Caco-2 (cell line): ENCODE results near the gene ZNF43. TPM values are rescaled to one million over a fixed set of nuclear protein-coding genes. Genes with fewer than 3 reads are reported as not detected.
"Not testable (repeated sequence)": the region's sequence is repeated elsewhere in the genome, so short reads cannot be mapped to it uniquely, and the experiment has no call there.

ENCODE experiments used
- BruUV-seq: library from RNA; stranded (reverse); fragments of 400-500 nt; replicated peaks from 2 replicates; lab custom pipeline; 2021; lab: Mats Ljungman, UMichigan
- CTCF ChIA-PET: fragments of 300-600 bp; sonication (Branson Sonifier 250); formaldehyde crosslinking; loops from one replicate; lab custom pipeline; 2022; ENCODE audit warnings: antibody characterized with exemption; lab: Charles Lee
- POLR2A ChIA-PET: fragments of 300-600 bp; sonication (Branson Sonifier 250); formaldehyde crosslinking; loops from one replicate; lab custom pipeline; 2022; ENCODE audit warnings: antibody characterized with exemption; lab: Charles Lee
- DNase-seq, 2 experiments: peaks; one replicate each; pipeline versions ENCODE4 v3.0.0 to v3.0.0-alpha.2; 2020 to 2022
- H3K27me3 ChIP-seq: replicated peaks from 2 replicates; pipeline ENCODE4 v1.6.0; 2011; ENCODE audit warnings: low read length; ENCODE audit not compliant: control insufficient read depth, insufficient read depth
- H3K36me3 ChIP-seq: 2 replicates; pipeline ENCODE4 v1.5.1; 2011; ENCODE audit warnings: low read length; ENCODE audit not compliant: control insufficient read depth, insufficient read depth
- H3K4me1 ChIP-seq: fragments of 250-450 bp; sonication (Bioruptor Pico); 2 replicates; pipeline ENCODE4 v1.5.1; 2020; ENCODE audit warnings: mild to moderate bottlenecking
- H3K4me3 ChIP-seq: 2 replicates; pipeline ENCODE4 v1.5.1; 2011; ENCODE audit warnings: low read depth, mild to moderate bottlenecking, control low read depth, low read length
- H3K9me3 ChIP-seq: fragments of 250-450 bp; sonication (Bioruptor Pico); 2 replicates; pipeline ENCODE4 v1.5.1; 2020; ENCODE audit warnings: mild to moderate bottlenecking, moderate library complexity
- H3K27ac Mint-ChIP-seq: one replicate; pipeline ENCODE4 v1.8.0; 2022; ENCODE audit warnings: mixed read lengths; ENCODE audit not compliant: unreplicated experiment
- H3K27me3 Mint-ChIP-seq: one replicate; pipeline ENCODE4 v1.8.0; 2022; ENCODE audit warnings: mixed read lengths; ENCODE audit not compliant: insufficient read depth, unreplicated experiment
- H3K36me3 Mint-ChIP-seq: one replicate; pipeline ENCODE4 v1.8.0; 2022; ENCODE audit warnings: mild to moderate bottlenecking, mixed read lengths; ENCODE audit not compliant: insufficient read depth, unreplicated experiment
- H3K4me1 Mint-ChIP-seq: one replicate; pipeline ENCODE4 v1.8.0; 2022; ENCODE audit warnings: low read depth, mixed read lengths; ENCODE audit not compliant: unreplicated experiment
- H3K4me3 Mint-ChIP-seq: one replicate; pipeline ENCODE4 v1.8.0; 2022; ENCODE audit warnings: mild to moderate bottlenecking, moderate library complexity, mixed read lengths; ENCODE audit not compliant: unreplicated experiment
- H3K9me3 Mint-ChIP-seq: one replicate; pipeline ENCODE4 v1.8.0; 2022; ENCODE audit warnings: mixed read lengths; ENCODE audit not compliant: unreplicated experiment
- intact Hi-C: fragments of 100-400 bp; cut with micrococcal nuclease; formaldehyde crosslinking; loops from one replicate; pipeline ENCODE4 v1.10.0; 2022; ENCODE audit not compliant: unreplicated experiment
- total RNA-seq: library from RNA; stranded (reverse); gene quantifications from 2 replicates; pipeline ENCODE4 v1.2.3, GENCODE V29; 2022
- TF ChIP-seq, protein P1 (sequence below), 2 experiments: fragments of 200-600 bp in 1 of 2; IDR thresholded peaks; 1 replicate in 1 of 2; 2 replicates in 1 of 2; pipeline versions ENCODE4 v1.5.1 to v1.8.0; 2011 to 2022; ENCODE audit warnings: antibody characterized with exemption in 1 of 2, control low read depth in 1 of 2, inconsistent platforms in 1 of 2, low read depth in 1 of 2, low read length in 1 of 2, mild to moderate bottlenecking in 1 of 2, moderate library complexity in 1 of 2; ENCODE audit not compliant: insufficient read depth in 1 of 2, severe bottlenecking in 1 of 2, unreplicated experiment in 1 of 2

ZNF43 gene
- total RNA-seq, 1 experiment from 2014 or later: not detected

DNA sequence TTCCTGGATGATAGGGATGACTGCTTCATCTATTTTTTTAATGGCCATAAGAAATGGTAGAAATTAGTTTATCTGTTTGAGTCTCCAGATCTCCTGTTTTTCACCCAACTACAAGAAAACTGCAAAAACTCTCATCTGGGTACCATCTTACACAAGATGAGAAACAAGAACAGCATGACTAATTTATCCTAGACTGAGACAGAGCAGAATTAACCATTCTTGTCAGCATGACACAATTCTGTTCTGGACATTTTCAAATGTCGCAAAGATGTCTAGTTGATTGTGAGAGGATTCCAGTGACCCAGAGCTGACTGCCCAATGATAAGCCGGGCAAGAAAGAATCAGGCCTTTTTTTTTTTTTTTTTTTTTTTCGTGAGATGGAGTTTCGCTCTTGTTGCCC lies 12.8 kb downstream of the ZNF43 start:
- Mint-ChIP-seq H3K4me1 (no peaks in the 10 kb centered on the region), H3K9me3 (no peaks in the 10 kb centered on the region), H3K36me3 (no peaks in the 10 kb centered on the region), H3K4me3 (no peak overlapping the region), H3K27ac (no peak overlapping the region), H3K27me3 (no peaks in the 10 kb centered on the region)
- no peaks in the 10 kb centered on the region for H3K4me1 ChIP-seq
- CTCF ChIA-PET: no interaction called here
- H3K27me3 ChIP-seq: no peaks in the 10 kb centered on the region
- no peaks in the 10 kb centered on the region for H3K36me3 ChIP-seq
- no TSS peak for BruUV-seq
- DNase-seq: no peak
- TF ChIP-seq, protein P1, sequence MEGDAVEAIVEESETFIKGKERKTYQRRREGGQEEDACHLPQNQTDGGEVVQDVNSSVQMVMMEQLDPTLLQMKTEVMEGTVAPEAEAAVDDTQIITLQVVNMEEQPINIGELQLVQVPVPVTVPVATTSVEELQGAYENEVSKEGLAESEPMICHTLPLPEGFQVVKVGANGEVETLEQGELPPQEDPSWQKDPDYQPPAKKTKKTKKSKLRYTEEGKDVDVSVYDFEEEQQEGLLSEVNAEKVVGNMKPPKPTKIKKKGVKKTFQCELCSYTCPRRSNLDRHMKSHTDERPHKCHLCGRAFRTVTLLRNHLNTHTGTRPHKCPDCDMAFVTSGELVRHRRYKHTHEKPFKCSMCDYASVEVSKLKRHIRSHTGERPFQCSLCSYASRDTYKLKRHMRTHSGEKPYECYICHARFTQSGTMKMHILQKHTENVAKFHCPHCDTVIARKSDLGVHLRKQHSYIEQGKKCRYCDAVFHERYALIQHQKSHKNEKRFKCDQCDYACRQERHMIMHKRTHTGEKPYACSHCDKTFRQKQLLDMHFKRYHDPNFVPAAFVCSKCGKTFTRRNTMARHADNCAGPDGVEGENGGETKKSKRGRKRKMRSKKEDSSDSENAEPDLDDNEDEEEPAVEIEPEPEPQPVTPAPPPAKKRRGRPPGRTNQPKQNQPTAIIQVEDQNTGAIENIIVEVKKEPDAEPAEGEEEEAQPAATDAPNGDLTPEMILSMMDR (IDR thresholded peaks at IDR 0.05; ENCODE audit: insufficient read depth in 1 of 2, low read depth in 1 of 2, low read length in 1 of 2, severe bottlenecking in 1 of 2, unreplicated experiment in 1 of 2): no peak
- H3K9me3 ChIP-seq: no peaks in the 10 kb centered on the region; the same call in 1 of the 2 replicates
- intact Hi-C loops: no loop called here
- H3K4me3 ChIP-seq: no peak overlapping the region
- POLR2A ChIA-PET: no interaction called here

DNA sequence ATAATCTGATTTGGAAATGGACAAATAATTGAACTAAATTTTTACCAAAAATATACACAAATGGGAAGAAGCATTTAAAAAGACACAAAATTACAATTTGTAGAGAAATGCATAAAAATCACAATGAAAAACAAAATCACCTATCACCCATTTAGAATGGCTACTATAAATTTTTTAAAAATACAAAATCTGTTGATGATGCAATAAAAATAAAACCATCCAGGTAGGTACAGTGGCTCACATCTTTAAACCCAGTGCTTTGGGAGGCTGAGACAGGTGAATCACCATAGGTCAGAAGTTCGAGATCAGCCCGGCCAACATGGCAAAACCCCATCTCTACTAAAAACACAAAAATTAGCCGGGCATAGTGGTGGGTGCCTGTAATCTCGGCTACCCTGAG lies 23.5 kb downstream of the ZNF43 start:
- no peak for DNase-seq
- Mint-ChIP-seq H3K9me3 (peaks cover 22% of the 10 kb centered on the region), H3K27ac (no peak overlapping the region), H3K4me3 (no peak overlapping the region), H3K36me3 (no peaks in the 10 kb centered on the region), H3K4me1 (no peaks in the 10 kb centered on the region), H3K27me3 (no peaks in the 10 kb centered on the region)
- H3K4me1 ChIP-seq: no peaks in the 10 kb centered on the region
- BruUV-seq: no TSS peak
- POLR2A ChIA-PET: no interaction called here
- H3K9me3 ChIP-seq: 0 out of 2 replicates have a peak, but pooled peaks cover 3% of the 10 kb centered on the region
- intact Hi-C loops: no loop called here
- CTCF ChIA-PET: no interaction called here
- H3K36me3 ChIP-seq: no peaks in the 10 kb centered on the region
- TF ChIP-seq, protein P1 (IDR thresholded peaks at IDR 0.05; ENCODE audit: insufficient read depth in 1 of 2, low read depth in 1 of 2, low read length in 1 of 2, severe bottlenecking in 1 of 2, unreplicated experiment in 1 of 2): no peak
- H3K4me3 ChIP-seq: no peak overlapping the region
- no peaks in the 10 kb centered on the region for H3K27me3 ChIP-seq

DNA sequence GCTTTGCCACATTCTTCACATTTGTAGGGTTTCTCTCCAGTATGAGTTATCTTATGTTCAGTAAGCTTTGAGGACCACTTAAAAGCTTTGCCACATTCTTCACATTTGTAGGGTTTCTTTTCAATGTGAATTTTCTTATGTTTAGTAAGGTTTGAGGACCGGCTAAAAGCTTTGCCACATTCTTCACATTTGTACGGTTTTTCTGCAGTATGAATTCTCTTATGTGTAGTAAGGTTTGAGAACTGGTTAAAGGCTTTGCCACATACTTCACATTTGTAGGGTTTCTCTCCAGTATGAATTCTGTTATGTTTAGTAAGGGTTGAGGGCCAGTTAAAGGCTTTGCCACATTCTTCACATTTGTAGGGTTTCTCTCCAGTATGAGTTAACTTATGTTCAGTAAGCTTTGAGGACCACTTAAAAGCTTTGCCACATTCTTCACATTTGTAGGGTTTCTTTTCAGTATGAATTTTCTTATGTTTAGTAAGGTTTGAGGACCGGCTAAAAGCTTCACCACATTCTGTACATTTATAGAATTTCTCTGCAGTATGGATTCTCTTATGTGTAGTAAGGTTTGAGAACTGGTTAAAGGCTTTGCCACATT lies 27.5 kb downstream of the ZNF43 start:
- H3K4me3 Mint-ChIP-seq, H3K27me3 ChIP-seq, CTCF ChIA-PET, H3K27me3 Mint-ChIP-seq, BruUV-seq, intact Hi-C loops, H3K9me3 ChIP-seq, H3K36me3 ChIP-seq, H3K27ac Mint-ChIP-seq, DNase-seq, H3K4me1 Mint-ChIP-seq, H3K4me1 ChIP-seq, POLR2A ChIA-PET, H3K4me3 ChIP-seq, H3K36me3 Mint-ChIP-seq: not testable (repeated sequence)
- H3K9me3 Mint-ChIP-seq: peaks cover 22% of the 10 kb centered on the region
